Transverse colon (tissue), 4 donors: ENCODE data around the gene PRPF6. TPM values are rescaled to one million over a fixed set of nuclear protein-coding genes. Genes with fewer than 3 reads are reported as not detected.

ENCODE experiments used
- DNase-seq: peaks from one replicate; pipeline ENCODE4 v3.0.0-alpha.2; 2019
- H3K27ac ChIP-seq, 4 donors: fragments of 200-600 bp; sonication (generic); 2 replicates each; pipeline ENCODE4 v1.5.1; 2016 to 2018; ENCODE audit warnings: inconsistent platforms in 4 of 4
- H3K27me3 ChIP-seq: fragments of 200-600 bp; sonication (generic); 2 replicates; pipeline ENCODE4 v1.5.1; 2017; ENCODE audit warnings: inconsistent platforms
- H3K36me3 ChIP-seq, 4 donors: fragments of 200-600 bp; sonication (generic); 2 replicates each; pipeline ENCODE4 v1.5.1; 2017 to 2019; ENCODE audit warnings: inconsistent platforms in 4 of 4
- H3K4me1 ChIP-seq, 4 donors: fragments of 200-600 bp; sonication (generic); 2 replicates each; pipeline ENCODE4 v1.5.1; 2017 to 2020; ENCODE audit warnings: inconsistent platforms in 4 of 4
- H3K4me3 ChIP-seq, 4 donors: fragments of 200-600 bp; sonication (generic); 1 replicate in 1 of 4; 2 replicates in 3 of 4; pipeline versions ENCODE4 v1.5.1 to v1.6.1; 2017 to 2019; ENCODE audit warnings: inconsistent platforms in 4 of 4
- H3K9me3 ChIP-seq, 2 donors: fragments of 200-600 bp; sonication (generic); 2 replicates each; pipeline ENCODE4 v1.5.1; 2017 to 2019; ENCODE audit warnings: inconsistent platforms in 2 of 2
- CTCF ChIP-seq, 5 experiments: fragments of 200-600 bp in 3 of 5; fragments of 450-650 bp in 2 of 5; sonication (generic) in 3 of 5; IDR thresholded peaks; 1 replicate in 2 of 5; 2 replicates in 3 of 5; pipeline ENCODE4 v1.5.1; 2016 to 2017; ENCODE audit warnings: antibody characterized with exemption in 5 of 5, inconsistent platforms in 3 of 5, mild to moderate bottlenecking in 2 of 5, moderate library complexity in 1 of 5
- EP300 ChIP-seq: sonication (generic); formaldehyde crosslinking; IDR thresholded peaks from one replicate; pipeline ENCODE4 v1.6.1; 2017; ENCODE audit warnings: antibody characterized with exemption, low read depth
- POLR2A ChIP-seq: fragments of 450-650 bp; IDR thresholded peaks from one replicate; pipeline ENCODE4 v1.6.1; 2016; ENCODE audit warnings: antibody characterized with exemption, mild to moderate bottlenecking, moderate library complexity
- POLR2AphosphoS5 ChIP-seq, 3 donors: sonication (generic); formaldehyde crosslinking; IDR thresholded peaks; one replicate each; pipeline ENCODE4 v1.6.1; 2016; ENCODE audit warnings: antibody characterized with exemption in 3 of 3
- WGBS, 2 donors: methylation state at CpG; one replicate each; pipeline ENCODE4 v1.1.5; 2018; ENCODE audit warnings: low coverage in 1 of 2; 5-methylcytosine and 5-hydroxymethylcytosine counted together
- in situ Hi-C, 4 donors: fragments of 200-750 bp; cut with MboI; loops; one replicate each; pipeline versions ENCODE4 v1.15.0 to v1.15.1; 2017; ENCODE audit warnings: low sequenced_read_pairs in 3 of 4, low pct_ligation_motif_present in 1 of 4, low pct_unique_long_range_greater_than_20kb in 1 of 4
- intact Hi-C: fragments of 100-400 bp; cut with DNase I; formaldehyde crosslinking; loops from one replicate; pipeline ENCODE4 v1.15.1; 2023; ENCODE audit warnings: low total_unique reads
- total RNA-seq, 4 donors: library from RNA; depleted of rRNA; stranded (reverse); fragments of >200 nt; gene quantifications; one replicate each; pipeline ENCODE4 v1.1.0, GENCODE V29; 2016

The PRPF6 gene
- total RNA-seq, 4 donors from 2014 or later, result 29.2 to 55.7 (median 51.8) TPM

DNA sequence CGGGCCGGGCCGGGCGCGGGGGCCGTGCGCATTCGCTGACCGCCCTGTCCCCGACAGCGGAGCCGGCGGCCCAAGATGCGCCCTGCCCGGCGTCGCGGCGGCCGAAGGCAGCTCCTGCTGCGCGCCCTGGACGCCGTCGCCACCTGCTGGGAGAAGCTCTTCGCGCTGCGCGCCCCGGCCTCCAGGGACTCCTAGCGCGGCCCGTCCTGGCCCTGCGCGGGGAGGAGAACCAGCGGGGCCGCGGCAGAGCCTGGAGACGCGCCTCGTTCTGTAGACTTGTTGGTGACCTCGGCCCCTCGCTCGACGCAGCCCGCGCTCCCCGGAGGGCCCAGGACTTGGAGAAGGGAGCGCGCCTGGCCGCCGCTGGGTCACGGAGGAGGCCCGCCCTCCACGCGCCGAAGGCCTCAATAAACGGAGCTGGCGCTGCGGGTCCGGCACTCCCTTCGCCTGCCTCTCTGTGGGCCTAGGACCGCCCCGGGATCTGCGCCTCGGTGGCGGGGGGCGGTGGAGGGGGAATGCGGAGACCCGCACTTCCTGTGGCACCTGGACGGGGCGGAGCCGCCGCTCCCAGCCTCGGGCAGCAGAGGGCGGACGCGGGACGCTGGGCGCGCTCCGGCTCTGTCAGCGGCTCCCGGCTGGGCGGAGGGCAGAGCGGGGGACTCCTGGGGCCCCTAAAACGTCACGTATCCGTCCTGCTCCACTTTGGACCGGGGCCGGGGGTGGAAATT, 57.8 kb downstream of the PRPF6 start:
- TF ChIP-seq CTCF (IDR thresholded peaks at IDR 0.05), result peak; percentile 61 to 83 (median 65)
- no peak for TF ChIP-seq POLR2A
- H3K27ac ChIP-seq, result peak overlapping the region; percentile 33 to 66 (median 52)
- WGBS, 2 donors, result 0 to 1% methylated on average over 1 to 17 of the region's 91 CpGs
- H3K4me1 ChIP-seq, result peaks cover 16 to 34% (median 24%) of the 10 kb centered on the region in 4 donors
- H3K9me3 ChIP-seq, result no peaks in the 10 kb centered on the region
- in situ Hi-C loops (no loop called here), intact Hi-C loops (loop anchor here (5.0 kb wide), 1 partner anchor 74 kb away; no protein-coding TSS in a partner anchor)
- H3K27me3 ChIP-seq, result peaks cover 72% of the 10 kb centered on the region
- peaks cover 0 to 5% (median under 1%) of the 10 kb centered on the region in 4 donors for H3K36me3 ChIP-seq
- peak; percentile 78 for DNase-seq
- H3K4me3 ChIP-seq, result peak overlapping the region; percentile 16 to 53 (median 32)

DNA sequence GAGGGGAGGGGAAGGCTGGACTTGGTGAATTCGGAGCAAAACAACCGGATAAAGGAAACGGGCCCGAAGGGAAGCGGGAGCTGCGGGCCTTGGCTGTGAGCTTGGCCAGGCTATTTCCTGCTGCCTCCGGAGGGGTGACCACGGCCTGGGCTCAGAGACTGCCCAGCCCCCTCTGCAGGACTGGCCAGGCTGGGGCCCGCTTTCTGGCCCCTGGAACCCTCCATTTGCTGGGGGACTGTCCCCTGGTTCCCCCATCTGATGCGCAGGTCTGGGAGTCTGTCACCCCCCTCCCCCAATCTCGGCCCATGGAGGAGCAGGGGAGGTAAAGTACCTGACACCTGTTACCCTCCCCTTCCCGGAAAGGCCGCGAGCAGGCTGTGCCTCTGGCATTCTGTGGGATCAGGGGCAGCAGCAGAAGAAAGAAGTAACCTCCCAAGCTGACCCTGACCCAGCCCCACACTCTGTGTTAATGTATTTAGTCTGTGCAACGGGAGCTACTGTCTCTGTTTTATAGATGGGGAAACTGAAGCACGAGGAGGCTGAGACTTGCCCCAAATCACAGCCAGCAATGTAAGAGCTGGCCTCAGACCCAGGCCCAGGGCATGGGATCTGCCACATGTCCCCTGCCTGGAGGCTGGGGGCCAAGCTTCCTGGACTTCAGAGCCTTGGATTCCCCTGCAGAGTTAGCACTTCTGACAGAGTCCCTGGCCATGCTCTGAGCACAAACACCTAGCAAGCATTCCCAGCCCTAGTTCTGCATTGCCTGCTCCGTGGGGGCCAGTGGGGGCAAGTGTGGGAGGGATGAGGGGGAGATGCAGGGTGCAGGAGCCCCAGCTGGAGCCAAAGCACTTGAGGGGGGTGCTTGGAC, 58.6 kb downstream of the PRPF6 start:
- intact Hi-C loops, result loop anchor here (5.0 kb wide), 1 partner anchor 73 kb away; no protein-coding TSS in a partner anchor
- DNase-seq, result no peak
- WGBS, 2 donors, result 0 to 13% methylated on average over 7 to 17 of the region's 17 CpGs
- no peak for TF ChIP-seq POLR2AphosphoS5 (IDR thresholded peaks at IDR 0.05)
- TF ChIP-seq CTCF (IDR thresholded peaks at IDR 0.05), result no peak
- TF ChIP-seq POLR2A, result no peak
- no peak for TF ChIP-seq EP300
- H3K9me3 ChIP-seq, result no peaks in the 10 kb centered on the region
- peaks cover 0 to 3% (median 0%) of the 10 kb centered on the region in 4 donors for H3K36me3 ChIP-seq
- peak overlapping the region in 3 of 4 donors; percentile 16 to 53 (median 46) for H3K4me3 ChIP-seq
- peak overlapping the region in 2 of 4 donors; percentile 6 to 57 for H3K27ac ChIP-seq
- in situ Hi-C loops, result no loop called here
- H3K27me3 ChIP-seq, result peaks cover 80% of the 10 kb centered on the region
- H3K4me1 ChIP-seq, result peaks cover 16 to 34% (median 24%) of the 10 kb centered on the region in 4 donors

- no peak for DNase-seq
- Histone ChIP-seq H3K9me3 (no peaks in the 10 kb centered on the region), H3K36me3 (no peaks in the 10 kb centered on the region), H3K4me1 (peaks cover 16 to 34% (median 24%) of the 10 kb centered on the region in 4 donors), H3K27ac (no peak overlapping the region), H3K27me3 (peaks cover 88% of the 10 kb centered on the region), H3K4me3 (no peak overlapping the region)
- in situ Hi-C loops, result no loop called here
- intact Hi-C loops, result no loop called here
- no peak for TF ChIP-seq EP300
- TF ChIP-seq POLR2AphosphoS5 (IDR thresholded peaks at IDR 0.05), result no peak
- no peak for TF ChIP-seq POLR2A
- TF ChIP-seq CTCF (IDR thresholded peaks at IDR 0.05), result no peak
- 68% methylated on average over 12 of the region's 12 CpGs; no CpG with 5 or more reads in 1 of the 2 donors for WGBS, 2 donors
Measured at GRCh38 chr20:64040231-64041039, 59.5 kb downstream of the PRPF6 start.
